ENCODE data around the gene TPRN.

TPRN gene

GRCh38 chr9:137245450-137246421 lies 45.2 kb upstream of the TPRN start:
- Histone ChIP-seq H3K27ac (ENCODE audit: low read length, poor library complexity, severe bottlenecking) (no peak overlapping the region), H3K4me1 (ENCODE audit: control insufficient read depth, insufficient read depth, low read depth, low read length) (peaks cover 40% of the 10 kb centered on the region), H2BK12ac (ENCODE audit: low read length in 2 of 2) (no peak overlapping the region), H4K91ac (ENCODE audit: low read length) (no peak overlapping the region), H3K18ac (ENCODE audit: low read depth in 1 of 2, low read length in 2 of 2) (no peak overlapping the region), H3K36me3 (ENCODE audit: control insufficient read depth in 1 of 2, insufficient read depth in 2 of 2, low read depth in 1 of 2, low read length in 2 of 2) (peaks cover 24 to 27% of the 10 kb centered on the region in 2 experiments), H3K4me2 (ENCODE audit: low read length, poor library complexity, severe bottlenecking) (no peak overlapping the region), H2BK5ac (ENCODE audit: low read depth, low read length, poor library complexity, severe bottlenecking) (no peak overlapping the region), H3K9me3 (ENCODE audit: control insufficient read depth, low read length) (no peaks in the 10 kb centered on the region), H2BK120ac (ENCODE audit: low read depth, low read length) (no peak overlapping the region), H3K14ac (ENCODE audit: low read length in 2 of 2) (no peak overlapping the region), H4K8ac (ENCODE audit: low read length) (no peak overlapping the region), H2AFZ (ENCODE audit: low read depth, low read length) (no peak overlapping the region), H3K27me3 (ENCODE audit: control insufficient read depth in 1 of 2, insufficient read depth in 1 of 2, low read length in 2 of 2) (peaks cover 0 to 17% of the 10 kb centered on the region in 2 experiments), H3K23ac (ENCODE audit: low read length in 2 of 2) (peak overlapping the region in 1 of 2 experiments; percentile 14), H3K4me3 (ENCODE audit: insufficient read depth in 1 of 2, low read depth in 1 of 2, low read length in 2 of 2) (no peak overlapping the region), H3K4ac (ENCODE audit: low read depth in 1 of 2, low read length in 2 of 2) (no peak overlapping the region), H2BK15ac (ENCODE audit: low read depth, poor library complexity, severe bottlenecking) (no peak overlapping the region), H2AK5ac (ENCODE audit: low read length, severe bottlenecking) (no peak overlapping the region), H3K79me1 (replicated peaks; ENCODE audit: low read length, poor library complexity, severe bottlenecking) (no peaks in the 10 kb centered on the region), H3K9ac (ENCODE audit: low read length) (no peak overlapping the region)
- no peak for DNase-seq
- 92% methylated on average over 25 of the region's 25 CpGs for WGBS

- Histone ChIP-seq H3K27me3 (ENCODE audit: control insufficient read depth in 1 of 2, insufficient read depth in 1 of 2, low read length in 2 of 2) (peaks cover 0 to 17% of the 10 kb centered on the region in 2 experiments), H3K14ac (ENCODE audit: low read length in 2 of 2) (no peak overlapping the region), H3K9ac (ENCODE audit: low read length) (no peak overlapping the region), H3K4ac (ENCODE audit: low read depth in 1 of 2, low read length in 2 of 2) (no peak overlapping the region), H2BK12ac (ENCODE audit: low read length in 2 of 2) (no peak overlapping the region), H3K79me1 (replicated peaks; ENCODE audit: low read length, poor library complexity, severe bottlenecking) (no peaks in the 10 kb centered on the region), H3K4me1 (ENCODE audit: control insufficient read depth, insufficient read depth, low read depth, low read length) (peaks cover 37% of the 10 kb centered on the region), H3K18ac (ENCODE audit: low read depth in 1 of 2, low read length in 2 of 2) (no peak overlapping the region), H2BK5ac (ENCODE audit: low read depth, low read length, poor library complexity, severe bottlenecking) (no peak overlapping the region), H4K91ac (ENCODE audit: low read length) (peak overlapping the region; percentile 61), H3K23ac (ENCODE audit: low read length in 2 of 2) (peak overlapping the region in 1 of 2 experiments; percentile 14), H4K8ac (ENCODE audit: low read length) (no peak overlapping the region), H2BK120ac (ENCODE audit: low read depth, low read length) (no peak overlapping the region), H3K27ac (ENCODE audit: low read length, poor library complexity, severe bottlenecking) (no peak overlapping the region), H3K9me3 (ENCODE audit: control insufficient read depth, low read length) (no peaks in the 10 kb centered on the region), H3K4me2 (ENCODE audit: low read length, poor library complexity, severe bottlenecking) (no peak overlapping the region), H3K4me3 (ENCODE audit: insufficient read depth in 1 of 2, low read depth in 1 of 2, low read length in 2 of 2) (no peak overlapping the region), H3K36me3 (ENCODE audit: control insufficient read depth in 1 of 2, insufficient read depth in 2 of 2, low read depth in 1 of 2, low read length in 2 of 2) (peaks cover 24 to 27% of the 10 kb centered on the region in 2 experiments), H2AFZ (ENCODE audit: low read depth, low read length) (no peak overlapping the region), H2BK15ac (ENCODE audit: low read depth, poor library complexity, severe bottlenecking) (no peak overlapping the region), H2AK5ac (ENCODE audit: low read length, severe bottlenecking) (no peak overlapping the region)
- whole genome bisulfite sequencing = 67% methylated on average over 36 of the region's 36 CpGs
- peak; percentile 53 for DNase-seq
These were observed 44.2 kb upstream of the TPRN start for GRCh38 chr9:137244486-137245449.

- peaks cover 41% of the 10 kb centered on the region for H3K4me1 ChIP-seq (ENCODE audit: control insufficient read depth, insufficient read depth, low read depth, low read length)
These were observed 43.3 kb upstream of the TPRN start for GRCh38 chr9:137243626-137244485.

More at GRCh38 chr9:137243626-137244485, 43.3 kb upstream of the TPRN start:
- no peaks in the 10 kb centered on the region for H3K9me3 ChIP-seq (ENCODE audit: control insufficient read depth, low read length)
- H2BK15ac ChIP-seq (ENCODE audit: low read depth, poor library complexity, severe bottlenecking) = no peak overlapping the region
- peaks cover 3% of the 10 kb centered on the region for H3K79me1 ChIP-seq (replicated peaks; ENCODE audit: low read length, poor library complexity, severe bottlenecking)
- H3K14ac ChIP-seq (ENCODE audit: low read length in 2 of 2) = peak overlapping the region in 1 of 2 experiments; percentile 81
- no peak overlapping the region for H3K27ac ChIP-seq (ENCODE audit: low read length, poor library complexity, severe bottlenecking)
- no peak overlapping the region for H2BK5ac ChIP-seq (ENCODE audit: low read depth, low read length, poor library complexity, severe bottlenecking)
- peak; percentile 46 for DNase-seq
- H3K23ac ChIP-seq (ENCODE audit: low read length in 2 of 2) = peak overlapping the region in 1 of 2 experiments; percentile 94
- H2BK120ac ChIP-seq (ENCODE audit: low read depth, low read length) = no peak overlapping the region
- no peak overlapping the region for H2AFZ ChIP-seq (ENCODE audit: low read depth, low read length)
- H3K36me3 ChIP-seq (ENCODE audit: control insufficient read depth in 1 of 2, insufficient read depth in 2 of 2, low read depth in 1 of 2, low read length in 2 of 2) = peaks cover 24 to 27% of the 10 kb centered on the region in 2 experiments
- H4K91ac ChIP-seq (ENCODE audit: low read length) = no peak overlapping the region
- WGBS = 59% methylated on average over 15 of the region's 15 CpGs
- no peak overlapping the region for H3K9ac ChIP-seq (ENCODE audit: low read length)
- no peak overlapping the region for H3K4ac ChIP-seq (ENCODE audit: low read depth in 1 of 2, low read length in 2 of 2)
- H2BK12ac ChIP-seq (ENCODE audit: low read length in 2 of 2) = peak overlapping the region in 1 of 2 experiments; percentile 29
- no peak overlapping the region for H3K4me2 ChIP-seq (ENCODE audit: low read length, poor library complexity, severe bottlenecking)
- H3K4me3 ChIP-seq (ENCODE audit: insufficient read depth in 1 of 2, low read depth in 1 of 2, low read length in 2 of 2) = no peak overlapping the region
- H3K18ac ChIP-seq (ENCODE audit: low read depth in 1 of 2, low read length in 2 of 2) = peak overlapping the region in 1 of 2 experiments; percentile 64
- H4K8ac ChIP-seq (ENCODE audit: low read length) = no peak overlapping the region
- H2AK5ac ChIP-seq (ENCODE audit: low read length, severe bottlenecking) = no peak overlapping the region
- peaks cover 0 to 12% of the 10 kb centered on the region in 2 experiments for H3K27me3 ChIP-seq (ENCODE audit: control insufficient read depth in 1 of 2, insufficient read depth in 1 of 2, low read length in 2 of 2)
